Activated CD4-positive, CD25-positive, alpha-beta regulatory T cell treated with anti-CD3 and anti-CD28 coated beads, Interleukin-2, amount 50 U/mL, for 16 hours (primary cell): Measurements from ENCODE around the gene C2.
"Not testable (repeated sequence)": the region's sequence is repeated elsewhere in the genome, so short reads cannot be mapped to it uniquely, and the experiment has no call there.

ENCODE experiments used
- DNase-seq: peaks from one replicate; pipeline ENCODE4 v3.0.0-alpha.2; 2020; ENCODE audit warnings: low read depth, low spot score

Gene C2

GRCh38 chr6:31956796-31957195, 29.3 kb downstream of the C2 start:
- no peak for DNase-seq

- no peak for DNase-seq
These were observed 30.9 kb downstream of the C2 start for GRCh38 chr6:31958412-31958740.

DNA sequence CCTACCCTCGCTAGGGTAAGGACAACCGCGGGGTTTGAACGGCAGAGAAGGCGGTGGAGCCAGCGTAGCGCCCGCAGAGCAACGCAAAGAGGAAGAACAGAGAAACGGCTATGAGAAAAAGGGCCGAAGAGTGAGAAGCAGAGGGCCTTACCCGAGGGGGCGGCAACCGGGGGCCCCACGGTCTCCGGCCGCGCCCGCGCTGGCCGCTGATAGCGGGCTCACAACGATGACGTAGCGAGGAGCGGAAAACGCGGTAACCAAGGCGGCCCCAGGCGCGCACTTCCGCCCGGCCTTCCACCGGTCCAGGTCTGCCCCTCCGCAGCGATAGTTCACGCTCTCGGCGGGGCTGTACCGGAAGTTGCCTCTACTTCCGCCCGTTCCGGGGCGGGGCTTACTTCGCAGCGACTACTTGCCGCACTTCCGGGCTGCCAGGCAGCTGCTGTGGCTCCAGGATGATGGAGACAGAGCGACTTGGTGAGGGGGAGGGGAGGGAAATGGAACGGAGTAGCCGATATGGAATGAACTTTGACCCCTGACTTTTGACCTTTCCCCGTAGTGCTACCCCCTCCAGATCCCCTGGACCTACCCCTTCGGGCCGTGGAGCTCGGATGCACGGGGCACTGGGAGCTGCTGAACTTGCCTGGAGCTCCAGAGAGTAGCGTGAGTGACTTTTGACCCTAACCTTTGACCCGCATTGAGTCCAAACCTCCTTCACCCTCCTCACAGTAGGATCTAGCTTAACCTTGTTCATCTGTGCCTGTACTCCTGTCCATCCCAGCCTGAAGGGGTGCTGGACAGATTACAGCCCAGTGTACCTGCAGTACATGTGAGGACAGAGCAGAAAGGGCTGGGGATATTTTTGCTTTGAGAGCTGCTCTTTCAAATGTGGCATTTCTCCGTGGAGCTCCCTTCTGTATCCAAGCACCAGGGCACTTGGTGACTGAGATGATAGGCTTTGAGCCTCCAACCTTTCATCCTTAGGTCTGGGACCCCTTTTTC, 31.5 kb downstream of the C2 start, which contains the start of the genes NELFE and SKIC2:
TSS of gene NELFE (minus strand) at position 231 of the 999 bp plus-strand sequence. CDS start 525 bp downstream, outside the sequence.
TSS of gene SKIC2 (plus strand) at position 435 of the 999 bp plus-strand sequence. CDS start at position 453, 18 bp downstream.
- DNase-seq, result peak; percentile 98

GRCh38 chr6:31961616-31962015, 34.1 kb downstream of the C2 start:
- DNase-seq, result no peak

DNA sequence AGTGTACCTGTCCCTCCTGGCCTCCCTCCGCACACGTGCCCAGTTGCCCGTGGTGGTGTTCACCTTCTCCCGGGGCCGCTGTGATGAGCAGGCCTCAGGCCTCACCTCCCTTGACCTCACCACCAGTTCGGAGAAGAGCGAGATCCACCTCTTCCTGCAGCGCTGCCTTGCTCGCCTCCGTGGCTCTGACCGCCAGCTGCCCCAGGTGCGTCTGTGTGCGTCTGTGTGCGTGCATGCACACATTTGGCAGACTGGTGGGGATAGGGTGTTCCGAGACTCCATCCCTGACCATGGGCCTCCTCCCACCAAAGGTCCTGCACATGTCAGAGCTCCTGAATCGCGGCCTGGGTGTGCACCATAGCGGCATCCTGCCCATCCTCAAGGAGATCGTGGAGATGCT, 36.4 kb downstream of the C2 start:
- no peak for DNase-seq

- no peak for DNase-seq
These were observed 38.2 kb downstream of the C2 start for GRCh38 chr6:31965700-31966099.

GRCh38 chr6:31966506-31966905, 39.0 kb downstream of the C2 start:
- no peak for DNase-seq

GRCh38 chr6:31966997-31967925, 39.7 kb downstream of the C2 start:
- no peak for DNase-seq

DNA sequence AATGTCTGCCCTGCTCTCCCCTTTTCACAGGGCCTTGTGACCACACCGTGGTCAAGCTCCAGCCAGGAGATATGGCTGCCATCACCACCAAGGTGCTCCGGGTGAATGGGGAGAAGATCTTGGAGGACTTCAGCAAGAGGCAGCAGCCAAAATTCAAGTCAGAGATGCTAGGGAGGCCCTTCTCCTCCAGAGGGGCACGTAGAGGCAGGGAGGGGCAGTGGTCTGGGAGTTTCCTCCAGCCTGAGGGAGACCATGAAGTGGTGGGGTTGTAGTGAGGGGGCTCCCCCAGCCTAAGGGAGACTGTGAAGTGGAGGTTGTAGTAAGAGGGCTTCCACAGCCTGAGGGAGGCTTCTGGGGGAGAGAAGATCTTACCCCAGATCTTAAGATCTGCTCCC, 40.4 kb downstream of the C2 start:
- DNase-seq, result no peak

- DNase-seq, result no peak
These were observed 40.8 kb downstream of the C2 start for GRCh38 chr6:31968326-31968725.

DNA sequence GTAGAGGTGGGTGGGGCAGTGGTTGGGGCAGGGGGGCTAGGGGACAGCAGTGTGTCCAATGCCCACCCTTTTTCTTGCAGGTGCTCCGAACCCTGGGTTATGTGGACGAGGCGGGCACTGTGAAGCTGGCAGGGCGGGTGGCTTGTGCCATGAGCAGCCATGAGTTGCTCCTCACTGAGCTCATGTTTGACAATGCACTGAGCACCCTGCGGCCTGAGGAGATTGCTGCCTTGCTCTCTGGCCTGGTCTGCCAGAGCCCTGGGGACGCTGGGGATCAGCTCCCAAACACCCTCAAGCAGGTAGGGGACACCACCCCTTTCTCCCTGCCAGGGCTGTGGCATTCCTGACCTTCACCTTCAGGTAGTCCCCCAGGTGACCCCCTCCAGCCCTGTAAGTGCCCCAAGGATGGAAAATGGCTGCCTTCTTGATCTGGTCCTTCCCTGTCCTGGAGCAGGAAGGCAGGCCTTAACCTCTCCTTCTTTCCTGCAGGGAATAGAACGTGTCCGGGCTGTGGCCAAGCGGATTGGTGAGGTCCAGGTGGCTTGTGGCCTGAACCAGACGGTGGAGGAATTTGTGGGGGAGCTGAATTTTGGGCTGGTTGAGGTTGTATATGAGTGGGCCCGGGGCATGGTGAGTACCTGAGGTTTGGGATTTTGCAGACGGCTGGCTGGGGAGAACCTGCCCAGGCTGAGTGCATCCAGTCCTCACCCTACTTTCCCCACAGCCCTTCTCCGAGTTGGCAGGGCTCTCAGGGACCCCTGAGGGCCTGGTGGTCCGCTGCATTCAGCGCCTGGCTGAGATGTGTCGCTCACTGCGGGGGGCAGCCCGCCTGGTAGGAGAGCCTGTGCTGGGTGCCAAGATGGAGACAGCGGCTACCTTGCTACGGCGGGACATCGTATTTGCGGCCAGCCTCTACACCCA, 41.5 kb downstream of the C2 start:
- no peak for DNase-seq

- no peak for DNase-seq
These were observed 42.4 kb downstream of the C2 start for GRCh38 chr6:31969712-31970603.

DNA sequence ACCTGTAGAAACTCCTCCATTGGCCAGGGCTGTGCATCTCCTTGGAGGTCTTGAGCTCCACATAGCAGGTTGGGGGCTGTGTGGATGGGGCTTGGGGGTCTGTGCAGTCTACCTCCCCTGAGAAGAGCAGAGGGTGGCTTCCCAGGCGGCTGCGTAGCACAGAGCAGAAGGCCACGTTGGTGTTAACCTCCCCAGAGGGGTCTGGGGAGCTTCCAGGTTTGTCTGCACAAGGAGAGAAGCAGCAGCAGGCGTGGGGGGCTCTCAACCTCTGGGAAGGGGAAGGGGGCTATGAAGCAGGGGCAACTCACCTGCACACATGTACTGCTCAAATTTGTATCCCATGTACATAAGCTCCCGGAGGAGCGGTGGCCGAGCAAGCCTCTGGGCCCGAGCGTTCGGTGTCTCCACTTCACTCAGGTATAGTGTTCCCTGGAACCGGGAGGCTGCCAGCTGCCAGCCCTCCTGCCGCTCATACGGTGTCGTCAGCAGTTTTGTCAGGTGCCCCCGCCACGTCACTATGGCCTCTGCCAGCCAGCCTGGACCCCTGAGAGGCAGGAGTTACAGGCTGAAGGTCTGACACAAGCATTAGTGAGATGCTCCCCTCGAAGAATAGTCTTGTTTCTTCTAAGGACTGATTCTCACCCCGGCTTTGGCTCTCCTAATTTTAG, 43.2 kb downstream of the C2 start:
- no peak for DNase-seq

GRCh38 chr6:31971279-31971992, 43.9 kb downstream of the C2 start:
- DNase-seq, result no peak

GRCh38 chr6:31971993-31972708, 44.6 kb downstream of the C2 start, which contains the start of gene DXO:
Gene DXO, minus strand, starts transcription at chr6:31972138. Its CDS starts 463 bp downstream, at chr6:31971675.
- peak; percentile 99 for DNase-seq

DNA sequence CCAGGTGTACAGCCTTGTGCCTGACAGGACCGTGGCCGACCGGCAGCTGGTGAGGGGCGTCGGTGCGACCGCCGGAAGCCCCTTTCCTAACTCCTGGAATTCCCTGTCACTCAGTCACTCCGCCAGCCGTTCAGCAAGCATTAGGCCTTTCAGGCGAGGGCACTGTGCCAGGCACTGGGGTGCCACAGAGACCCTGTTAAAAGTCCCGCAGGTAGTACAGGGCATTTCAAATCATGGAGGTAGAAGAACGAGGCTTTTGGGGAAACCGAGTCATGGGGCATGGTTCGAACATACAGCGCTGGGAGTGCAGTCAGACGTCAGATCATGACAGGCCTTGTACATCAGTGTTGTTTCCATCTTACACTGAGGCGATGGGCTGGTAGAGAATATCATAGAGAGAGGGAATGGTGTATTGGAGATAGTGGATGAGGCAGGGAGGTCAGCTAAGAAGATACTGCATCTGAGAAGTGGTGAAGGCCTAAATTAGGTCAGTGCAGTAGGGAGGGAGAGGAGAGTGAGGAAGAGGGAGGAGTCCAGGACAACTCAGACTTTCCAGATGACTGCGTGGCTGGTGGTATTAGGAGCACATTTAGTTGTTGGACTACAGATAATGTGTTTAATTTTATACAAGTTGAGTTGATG, 45.3 kb downstream of the C2 start:
- DNase-seq, result no peak

DNA sequence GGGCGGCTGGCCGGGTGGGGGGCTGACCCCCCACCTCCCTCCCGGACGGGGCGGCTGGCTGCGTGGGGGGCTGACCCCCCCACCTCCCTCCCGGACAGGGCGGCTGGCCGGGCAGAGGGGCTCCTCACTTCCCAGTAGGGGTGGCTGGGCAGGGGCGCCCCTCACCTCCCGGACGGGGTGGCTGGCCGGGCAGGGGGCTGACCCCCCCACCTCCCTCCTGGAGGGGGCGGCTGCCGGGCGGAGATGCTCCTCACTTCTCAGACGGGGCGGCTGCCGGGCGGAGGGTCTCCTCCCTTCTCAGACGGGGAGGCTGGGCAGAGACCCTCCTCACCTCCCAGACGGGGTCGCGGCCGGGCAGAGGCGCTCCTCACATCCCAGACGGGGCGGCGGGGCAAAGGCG, 48.5 kb downstream of the C2 start:
- not testable (repeated sequence) for DNase-seq
